NCI-H1930 (cell line): ENCODE measurements around the gene GEMIN4.
"Not testable (repeated sequence)": the region's sequence is repeated elsewhere in the genome, so short reads cannot be mapped to it uniquely, and the experiment has no call there.

ENCODE experiments used
- DNase-seq, 2 experiments: peaks; one replicate each; lab custom pipeline; 2025; lab: John Stamatoyannopoulos, UW

The GEMIN4 gene

GRCh38 chr17:700504-701094 lies 51.5 kb downstream of the GEMIN4 start:
- DNase-seq, result no peak

- DNase-seq, result no peak
Observed at GRCh38 chr17:699345-699744, 52.7 kb downstream of the GEMIN4 start.

GRCh38 chr17:698096-698495 lies 54.0 kb downstream of the GEMIN4 start:
- not testable (repeated sequence) for DNase-seq

GRCh38 chr17:697682-698081 lies 54.4 kb downstream of the GEMIN4 start:
- DNase-seq, result no peak

- no peak for DNase-seq
Observed at GRCh38 chr17:696369-696768, 55.7 kb downstream of the GEMIN4 start.
